Thyroid gland (tissue), 4 donors: Measurements from ENCODE around the gene WFDC1.
"Not testable (repeated sequence)": the region's sequence is repeated elsewhere in the genome, so short reads cannot be mapped to it uniquely, and the experiment has no call there.

Source experiments
- CTCF ChIP-seq, 6 experiments: fragments of 200-600 bp in 3 of 6; fragments of 450-650 bp in 3 of 6; sonication (generic) in 3 of 6; IDR thresholded peaks; one replicate each; pipeline ENCODE4 v1.5.1; 2016 to 2019; ENCODE audit warnings: antibody characterized with exemption in 6 of 6, mild to moderate bottlenecking in 2 of 6, inconsistent platforms in 1 of 6, moderate library complexity in 1 of 6
- POLR2A ChIP-seq, 2 donors: fragments of 450-650 bp; IDR thresholded peaks; one replicate each; pipeline ENCODE4 v1.6.1; 2017; ENCODE audit warnings: antibody characterized with exemption in 2 of 2, mild to moderate bottlenecking in 2 of 2, moderate library complexity in 1 of 2

GRCh38 chr16:84337236-84337635 is 42.6 kb downstream of the WFDC1 start:
- not testable (repeated sequence) for TF ChIP-seq CTCF, POLR2A (IDR thresholded peaks at IDR 0.05)
